GM15510 (cell line): ENCODE measurements around the gene ST8SIA1.

ENCODE experiments used
- POLR2A ChIP-seq: IDR thresholded peaks from 3 replicates; pipeline ENCODE4 v1.6.1; 2011; ENCODE audit warnings: borderline replicate concordance; ENCODE audit not compliant: insufficient read length; ENCODE audit errors: extremely low read depth

The ST8SIA1 gene

GRCh38 chr12:22310709-22311108 is 23.8 kb downstream of the ST8SIA1 start:
- no peak for TF ChIP-seq POLR2A

- TF ChIP-seq POLR2A, result no peak
These were observed 24.2 kb downstream of the ST8SIA1 start for GRCh38 chr12:22310275-22310674.

- TF ChIP-seq POLR2A, result no peak
These were observed 26.7 kb downstream of the ST8SIA1 start for GRCh38 chr12:22307811-22308210.

- no peak for TF ChIP-seq POLR2A
These were observed 28.2 kb downstream of the ST8SIA1 start for GRCh38 chr12:22306311-22306710.

DNA sequence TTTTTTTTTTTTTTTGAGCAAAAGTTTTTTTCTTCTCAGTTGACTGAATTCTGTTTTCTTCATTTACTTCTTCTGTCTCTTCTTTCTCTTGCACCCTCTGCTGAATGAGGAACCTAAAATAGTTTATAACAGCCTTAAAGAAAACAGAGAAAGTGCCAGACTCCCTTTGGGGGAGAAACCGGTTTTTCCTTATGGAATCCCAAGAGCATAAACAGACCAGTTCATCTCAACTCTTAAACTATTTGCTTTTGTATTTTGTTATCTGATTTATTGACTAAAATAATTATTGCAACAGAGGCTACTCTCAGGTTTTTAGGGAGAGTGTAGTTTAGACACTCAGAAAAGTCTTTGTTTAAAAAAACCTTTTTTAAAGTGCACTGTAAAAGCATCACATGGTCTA is 30.2 kb downstream of the ST8SIA1 start:
- no peak for TF ChIP-seq POLR2A

GRCh38 chr12:22299294-22299912 is 35.1 kb downstream of the ST8SIA1 start:
- TF ChIP-seq POLR2A, result no peak

DNA sequence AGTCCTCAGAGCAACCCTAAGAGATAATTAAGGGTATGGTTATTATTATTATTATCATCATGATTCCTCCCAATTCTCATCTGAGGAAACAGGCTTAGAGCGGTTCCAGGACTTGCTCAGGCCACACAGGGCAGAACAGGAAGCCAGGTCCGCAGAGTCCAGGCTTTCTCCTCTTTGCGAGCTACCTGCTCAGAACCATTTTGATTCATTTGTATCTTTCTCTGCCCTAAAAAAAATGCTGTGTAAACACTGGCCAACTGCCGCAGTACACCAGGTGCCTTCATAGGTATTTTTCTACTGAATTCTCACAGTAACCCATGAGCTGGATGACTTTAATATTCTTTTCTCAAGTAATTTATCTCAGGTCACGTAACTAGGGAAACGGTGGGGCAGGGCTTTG is 45.3 kb downstream of the ST8SIA1 start:
- TF ChIP-seq POLR2A, result no peak

DNA sequence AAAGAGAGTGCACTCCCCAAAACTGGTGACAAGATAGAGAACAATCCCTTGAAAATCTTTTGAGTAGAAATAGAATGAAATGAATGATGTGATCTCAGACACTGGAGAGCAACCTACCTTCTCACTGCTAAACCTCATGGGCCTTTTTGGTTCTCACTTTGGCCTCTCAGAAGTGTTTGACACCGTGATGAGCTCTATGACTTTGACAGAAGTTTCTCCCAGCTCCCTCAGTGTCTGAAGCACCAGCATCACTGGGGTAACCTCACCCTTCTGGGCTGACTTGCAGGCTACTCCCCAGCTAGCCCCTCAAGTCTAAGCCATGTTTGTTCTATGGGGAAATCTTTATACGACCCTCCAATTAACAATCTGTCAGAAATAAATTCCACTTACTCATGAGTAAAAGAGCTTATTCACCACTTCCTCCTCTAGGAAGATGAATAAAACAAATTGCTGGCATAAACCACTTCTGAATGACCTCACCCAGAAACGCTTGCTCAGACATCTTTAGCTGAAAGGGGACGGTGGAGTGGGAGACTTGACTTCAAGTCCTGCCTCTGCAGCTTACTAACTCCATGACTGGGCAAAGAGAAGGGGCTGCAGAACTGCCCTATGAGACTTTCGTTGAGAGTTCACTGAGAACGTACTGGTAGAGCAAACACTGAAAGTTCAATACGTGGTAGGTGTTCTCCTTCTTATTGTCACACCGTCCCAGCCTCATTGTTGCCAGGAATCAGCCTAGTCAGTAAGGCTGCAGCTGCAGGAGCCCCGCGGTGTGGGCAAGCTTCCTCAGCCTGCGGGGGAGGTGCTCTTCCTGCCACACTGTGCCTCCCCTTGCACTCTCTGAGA is 46.5 kb downstream of the ST8SIA1 start:
- no peak for TF ChIP-seq POLR2A

- no peak for TF ChIP-seq POLR2A
These were observed 47.4 kb downstream of the ST8SIA1 start for GRCh38 chr12:22287101-22287500.

GRCh38 chr12:22286569-22286968 is 47.9 kb downstream of the ST8SIA1 start:
- TF ChIP-seq POLR2A, result no peak

GRCh38 chr12:22285846-22286245 is 48.7 kb downstream of the ST8SIA1 start:
- no peak for TF ChIP-seq POLR2A

DNA sequence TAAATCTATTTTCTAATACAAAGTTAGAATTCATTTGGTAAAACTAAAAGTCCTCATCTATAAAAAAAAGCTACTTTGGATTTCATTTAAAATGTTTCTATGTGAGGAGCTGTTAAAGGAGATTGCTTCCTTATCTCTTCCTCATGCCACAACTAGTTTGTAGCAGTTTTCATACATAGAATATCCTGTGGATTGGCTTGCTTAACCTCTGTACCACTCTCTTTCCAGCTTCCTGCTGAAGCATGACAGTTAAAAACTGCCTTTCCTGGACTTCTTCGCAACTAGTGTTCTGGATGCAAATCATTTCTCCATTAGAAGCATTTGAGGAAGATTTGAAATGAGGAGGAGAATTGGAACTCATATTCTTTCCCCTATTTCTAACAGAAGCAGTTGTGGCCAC is 49.6 kb downstream of the ST8SIA1 start:
- no peak for TF ChIP-seq POLR2A

DNA sequence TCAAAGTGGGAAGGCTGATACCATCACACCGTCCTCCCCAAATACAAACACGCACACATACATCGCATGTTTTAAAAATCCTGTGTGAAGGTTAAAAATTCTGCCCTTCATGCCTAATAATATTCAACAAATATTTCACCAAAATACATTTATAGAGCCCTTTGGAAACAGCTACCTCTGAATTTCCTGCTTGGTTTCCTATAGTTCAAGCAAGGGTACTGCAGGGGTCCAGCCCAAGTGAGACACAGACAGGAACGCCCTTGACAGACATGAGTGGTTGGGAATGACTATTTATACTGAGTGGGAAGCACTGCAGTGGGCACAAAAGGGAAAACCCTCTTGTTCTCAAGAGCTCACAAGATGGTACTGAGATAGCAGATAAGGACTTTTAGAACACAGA is 51.0 kb downstream of the ST8SIA1 start:
- no peak for TF ChIP-seq POLR2A

DNA sequence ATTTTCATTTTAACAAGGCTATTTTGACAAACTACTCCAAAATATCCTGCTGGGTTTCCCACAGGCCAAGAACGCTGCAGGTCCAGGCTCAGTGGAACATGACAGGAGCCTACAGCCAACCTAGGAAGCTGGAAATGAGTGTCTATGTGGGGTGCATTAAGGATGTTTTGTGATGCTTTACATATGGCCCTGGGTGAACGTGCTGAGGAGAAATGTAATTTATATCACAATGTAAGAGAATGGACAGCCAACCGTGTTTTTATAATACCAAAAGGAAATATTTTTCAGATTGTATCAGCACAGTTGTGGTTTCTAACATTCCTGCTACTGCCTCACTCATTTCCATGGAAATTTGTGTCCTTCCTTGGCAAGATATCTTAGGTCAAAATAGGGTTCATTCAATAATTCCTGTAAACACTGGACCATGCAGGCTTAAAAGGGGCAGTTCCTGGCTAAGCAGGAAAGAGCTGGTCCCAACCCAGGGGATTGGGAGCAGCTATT is 51.5 kb downstream of the ST8SIA1 start:
- TF ChIP-seq POLR2A, result no peak

- no peak for TF ChIP-seq POLR2A
These were observed 52.2 kb downstream of the ST8SIA1 start for GRCh38 chr12:22282283-22282682.

DNA sequence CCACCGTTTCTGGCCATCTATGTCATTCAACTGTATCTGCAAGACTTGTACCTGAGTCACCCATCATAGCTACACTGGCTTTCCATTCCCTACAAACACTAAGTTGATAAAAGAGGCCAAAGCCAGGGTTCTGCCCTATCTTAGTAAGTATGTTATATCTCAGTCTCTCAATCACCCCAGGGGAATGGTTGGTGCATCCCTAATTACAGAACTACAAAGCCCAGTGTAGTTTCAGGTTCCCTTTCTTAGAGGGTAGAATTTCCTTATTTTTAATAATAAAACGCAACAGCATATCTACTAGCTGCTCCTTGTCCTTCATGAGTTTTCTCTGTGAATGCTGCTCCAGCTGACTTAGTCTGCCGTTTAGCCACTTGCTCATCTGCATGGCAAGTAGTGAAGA is 57.6 kb downstream of the ST8SIA1 start:
- TF ChIP-seq POLR2A, result no peak
